CD14-positive monocyte (primary cell): ENCODE data around the gene VRTN. TPM values are rescaled to one million over a fixed set of nuclear protein-coding genes. Genes with fewer than 3 reads are reported as not detected.

Experiments used
- DNase-seq, 3 donors: peaks; one replicate each; pipeline ENCODE4 v3.0.0-alpha.2; 2011 to 2022
- H2AFZ ChIP-seq: 2 replicates; pipeline ENCODE4 v1.6.0; 2012; ENCODE audit warnings: mild to moderate bottlenecking, low read depth, low read length, inconsistent platforms; ENCODE audit not compliant: insufficient read depth, poor library complexity, severe bottlenecking
- H3K27ac ChIP-seq, 2 donors: 1 replicate in 1 of 2; 2 replicates in 1 of 2; pipeline ENCODE4 v1.5.1; 2012 to 2013; ENCODE audit warnings: low read length in 2 of 2, control low read depth in 1 of 2, inconsistent platforms in 1 of 2, low read depth in 1 of 2, mild to moderate bottlenecking in 1 of 2
- H3K27me3 ChIP-seq, 2 donors: one replicate each; pipeline versions ENCODE4 v1.6.0 to v1.6.1; 2011 to 2013; ENCODE audit warnings: low read length in 2 of 2; ENCODE audit not compliant: control insufficient read depth in 2 of 2, insufficient read depth in 2 of 2
- H3K36me3 ChIP-seq, 2 donors: replicated peaks in 1 of 2; 1 replicate in 1 of 2; 2 replicates in 1 of 2; pipeline versions ENCODE4 v1.5.1 to v1.6.1; 2012 to 2013; ENCODE audit warnings: low read length in 2 of 2, control low read depth in 1 of 2, inconsistent platforms in 1 of 2, mild to moderate bottlenecking in 1 of 2; ENCODE audit not compliant: insufficient read depth in 2 of 2, control insufficient read depth in 1 of 2
- H3K4me1 ChIP-seq, 2 donors: 1 replicate in 1 of 2; 2 replicates in 1 of 2; pipeline versions ENCODE4 v1.5.1 to v1.6.1; 2012 to 2013; ENCODE audit warnings: low read length in 2 of 2, control low read depth in 1 of 2, inconsistent platforms in 1 of 2, mild to moderate bottlenecking in 1 of 2, moderate library complexity in 1 of 2; ENCODE audit not compliant: insufficient read depth in 2 of 2, control insufficient read depth in 1 of 2
- H3K4me2 ChIP-seq: replicated peaks from 2 replicates; pipeline ENCODE3; 2012; ENCODE audit warnings: low read length, moderate library complexity, mild to moderate bottlenecking; ENCODE audit not compliant: poor library complexity, severe bottlenecking; ENCODE audit errors: extremely low read depth
- H3K4me3 ChIP-seq, 3 experiments: fragments of 200-600 bp in 1 of 3; sonication (generic) in 1 of 3; replicated peaks in 1 of 3; 1 replicate in 2 of 3; 2 replicates in 1 of 3; pipeline ENCODE4 v1.5.1; 2011 to 2013; ENCODE audit warnings: low read length in 3 of 3, mild to moderate bottlenecking in 3 of 3, control low read depth in 2 of 3, low read depth in 2 of 3, inconsistent platforms in 1 of 3, moderate library complexity in 1 of 3
- H3K79me2 ChIP-seq: 2 replicates; pipeline ENCODE4 v1.6.0; 2012; ENCODE audit warnings: mild to moderate bottlenecking, control low read depth, inconsistent platforms, low read length, moderate library complexity; ENCODE audit not compliant: insufficient read depth
- H3K9ac ChIP-seq: 2 replicates; pipeline ENCODE4 v1.6.0; 2017; ENCODE audit warnings: low read length, mild to moderate bottlenecking; ENCODE audit not compliant: insufficient read depth, poor library complexity, severe bottlenecking
- H3K9me3 ChIP-seq, 2 donors: replicated peaks in 1 of 2; 1 replicate in 1 of 2; 2 replicates in 1 of 2; pipeline versions ENCODE4 v1.5.1 to v1.6.1; 2012 to 2013; ENCODE audit warnings: low read length in 2 of 2, control low read depth in 1 of 2; ENCODE audit not compliant: control insufficient read depth in 1 of 2, insufficient read depth in 1 of 2
- H4K20me1 ChIP-seq: 2 replicates; pipeline ENCODE4 v1.6.0; 2012; ENCODE audit warnings: mild to moderate bottlenecking, low read length, control low read depth, moderate library complexity; ENCODE audit not compliant: insufficient read depth
- H3K27ac Mint-ChIP-seq, 7 donors: one replicate each; pipeline ENCODE4 v1.8.0; 2020; ENCODE audit warnings: mild to moderate bottlenecking in 7 of 7, mixed read lengths in 7 of 7, moderate library complexity in 6 of 7, inconsistent platforms in 2 of 7
- H3K27me3 Mint-ChIP-seq, 3 donors: one replicate each; pipeline ENCODE4 v1.8.0; 2021 to 2022; ENCODE audit warnings: low read depth in 3 of 3, mild to moderate bottlenecking in 3 of 3, mixed read lengths in 3 of 3, moderate library complexity in 3 of 3, inconsistent platforms in 1 of 3
- H3K36me3 Mint-ChIP-seq, 2 donors: one replicate each; pipeline ENCODE4 v1.8.0; 2020; ENCODE audit warnings: mixed read lengths in 2 of 2, inconsistent platforms in 1 of 2, mild to moderate bottlenecking in 1 of 2
- H3K4me1 Mint-ChIP-seq: one replicate; pipeline ENCODE4 v1.8.0; 2020; ENCODE audit warnings: mild to moderate bottlenecking, mixed read lengths
- H3K4me3 Mint-ChIP-seq, 2 donors: one replicate each; pipeline ENCODE4 v1.8.0; 2020; ENCODE audit warnings: mild to moderate bottlenecking in 2 of 2, mixed read lengths in 2 of 2, moderate library complexity in 1 of 2
- H3K9me3 Mint-ChIP-seq, 7 donors: one replicate each; pipeline ENCODE4 v1.8.0; 2020 to 2022; ENCODE audit warnings: mixed read lengths in 7 of 7, mild to moderate bottlenecking in 6 of 7, moderate library complexity in 6 of 7, inconsistent platforms in 2 of 7
- WGBS: methylation state at CpG from one replicate; pipeline ENCODE4 v1.1.5; 2013; ENCODE audit warnings: missing lambda C conversion rate; ENCODE audit not compliant: insufficient coverage; 5-methylcytosine and 5-hydroxymethylcytosine counted together
- intact Hi-C, 2 donors: fragments of 100-400 bp; cut with micrococcal nuclease; formaldehyde crosslinking; loops; one replicate each; pipeline versions ENCODE4 v1.15.0 to v1.15.1; 2023
- polyA plus RNA-seq, 3 donors: library from polyadenylated mRNA; depleted of rRNA in 1 of 3; unstranded in 2 of 3; stranded (reverse) in 1 of 3; fragments of 300-500 nt in 2 of 3; fragments of >200 nt in 1 of 3; fragmentation: Illumina TruSeq in 2 of 3; gene quantifications; 1 replicate in 2 of 3; 2 replicates in 1 of 3; pipeline ENCODE4 v1.2.3, GENCODE V29; 2012 to 2021
- TF ChIP-seq, protein P1 (sequence below): fragments of 200-600 bp; IDR thresholded peaks from one replicate; pipeline ENCODE4 v1.8.0; 2022; ENCODE audit warnings: antibody characterized with exemption, mild to moderate bottlenecking

VRTN gene
- polyA plus RNA-seq, 3 donors: not detected

DNA sequence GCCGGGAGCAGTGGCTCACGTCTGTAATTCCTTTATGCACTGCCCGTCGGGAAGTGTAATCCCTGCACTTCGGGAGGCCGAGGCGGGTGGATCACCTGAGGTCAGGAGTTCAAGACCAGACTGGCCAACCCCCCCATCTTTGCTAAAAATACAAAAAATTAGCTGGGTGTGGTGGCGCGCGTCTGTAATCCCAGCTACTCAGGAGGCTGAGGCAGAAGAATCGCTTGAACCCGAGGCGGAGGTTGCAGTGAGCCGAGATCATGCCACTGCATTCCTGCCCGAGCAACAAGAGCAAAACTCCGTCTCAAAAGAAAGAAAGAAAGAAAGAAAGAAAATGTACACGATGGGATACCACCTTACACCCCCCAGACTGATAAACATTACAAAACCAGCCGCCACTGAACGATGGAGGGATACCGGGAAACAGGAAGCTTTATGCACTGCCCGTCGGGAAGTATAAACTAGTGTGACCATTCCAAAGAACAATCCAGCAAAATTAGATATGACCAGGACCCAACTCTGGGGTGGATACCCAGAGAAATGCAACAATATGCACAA, 46.6 kb upstream of the VRTN start:
- Histone ChIP-seq H3K27me3 (no peaks in the 10 kb centered on the region), H3K4me1 (peaks cover 12 to 14% of the 10 kb centered on the region in 2 donors), H3K79me2 (peaks cover 41% of the 10 kb centered on the region), H2AFZ (peak overlapping the region; percentile 94), H3K4me3 (peak overlapping the region; percentile 82 to 94 (median 85)), H3K9ac (no peak overlapping the region), H3K36me3 (peaks cover 21 to 28% of the 10 kb centered on the region in 2 donors), H3K4me2 (peak overlapping the region; percentile 95), H3K27ac (peak overlapping the region in 1 of 2 donors; percentile 78), H4K20me1 (no peaks in the 10 kb centered on the region), H3K9me3 (no peaks in the 10 kb centered on the region)
- Mint-ChIP-seq H3K4me1 (peaks cover 32% of the 10 kb centered on the region), H3K27ac (peak overlapping the region in 5 of 7 donors; percentile 28 to 89 (median 68)), H3K9me3 (no peaks in the 10 kb centered on the region), H3K36me3 (peaks cover 25 to 33% of the 10 kb centered on the region in 2 donors), H3K4me3 (peak overlapping the region; percentile 95 to 96), H3K27me3 (peaks cover 0 to 4% (median 2%) of the 10 kb centered on the region in 3 donors)
- DNase-seq: no peak
- WGBS: no CpG with 5 or more reads among the region's 22 CpGs
- intact Hi-C loops: no loop called here
- TF ChIP-seq, protein P1, sequence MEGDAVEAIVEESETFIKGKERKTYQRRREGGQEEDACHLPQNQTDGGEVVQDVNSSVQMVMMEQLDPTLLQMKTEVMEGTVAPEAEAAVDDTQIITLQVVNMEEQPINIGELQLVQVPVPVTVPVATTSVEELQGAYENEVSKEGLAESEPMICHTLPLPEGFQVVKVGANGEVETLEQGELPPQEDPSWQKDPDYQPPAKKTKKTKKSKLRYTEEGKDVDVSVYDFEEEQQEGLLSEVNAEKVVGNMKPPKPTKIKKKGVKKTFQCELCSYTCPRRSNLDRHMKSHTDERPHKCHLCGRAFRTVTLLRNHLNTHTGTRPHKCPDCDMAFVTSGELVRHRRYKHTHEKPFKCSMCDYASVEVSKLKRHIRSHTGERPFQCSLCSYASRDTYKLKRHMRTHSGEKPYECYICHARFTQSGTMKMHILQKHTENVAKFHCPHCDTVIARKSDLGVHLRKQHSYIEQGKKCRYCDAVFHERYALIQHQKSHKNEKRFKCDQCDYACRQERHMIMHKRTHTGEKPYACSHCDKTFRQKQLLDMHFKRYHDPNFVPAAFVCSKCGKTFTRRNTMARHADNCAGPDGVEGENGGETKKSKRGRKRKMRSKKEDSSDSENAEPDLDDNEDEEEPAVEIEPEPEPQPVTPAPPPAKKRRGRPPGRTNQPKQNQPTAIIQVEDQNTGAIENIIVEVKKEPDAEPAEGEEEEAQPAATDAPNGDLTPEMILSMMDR: no peak

- Histone ChIP-seq H3K4me3 (peak overlapping the region; percentile 82 to 94 (median 85)), H3K36me3 (peaks cover 16 to 23% of the 10 kb centered on the region in 2 donors), H2AFZ (peak overlapping the region; percentile 94), H3K27me3 (no peaks in the 10 kb centered on the region), H3K27ac (peak overlapping the region; percentile 62 to 78), H3K9me3 (no peaks in the 10 kb centered on the region), H3K4me2 (peak overlapping the region; percentile 95), H3K79me2 (peaks cover 41% of the 10 kb centered on the region), H3K4me1 (peaks cover 12 to 14% of the 10 kb centered on the region in 2 donors), H3K9ac (peak overlapping the region; percentile 82), H4K20me1 (no peaks in the 10 kb centered on the region)
- H3K9me3 Mint-ChIP-seq: no peaks in the 10 kb centered on the region
- peaks cover 23 to 29% of the 10 kb centered on the region in 2 donors for H3K36me3 Mint-ChIP-seq
- H3K27ac Mint-ChIP-seq: peak overlapping the region; percentile 81 to 91 (median 89)
- TF ChIP-seq, protein P1: peak; percentile 34
- H3K4me3 Mint-ChIP-seq: peak overlapping the region; percentile 95 to 96
- H3K4me1 Mint-ChIP-seq: peaks cover 32% of the 10 kb centered on the region
- peak in 2 of 3 donors; percentile 25 to 28 for DNase-seq
- WGBS: 0% methylated on average over 2 of the region's 6 CpGs
- peaks cover 0 to 4% (median 2%) of the 10 kb centered on the region in 3 donors for H3K27me3 Mint-ChIP-seq
- intact Hi-C loops: no loop called here
Measured at GRCh38 chr14:74302152-74302628, 46.1 kb upstream of the VRTN start.
